Measurements from ENCODE around the gene NRN1L. TPM values are rescaled to one million over a fixed set of nuclear protein-coding genes. Genes with fewer than 3 reads are reported as not detected.

Gene NRN1L
- total and polyA plus RNA-seq, 2 donors from 2014 or later, result 1.1 to 1.2 TPM

- Histone ChIP-seq H3K4me3 (ENCODE audit: low read length in 3 of 3) (no peak overlapping the region), H3K9ac (ENCODE audit: low read length in 3 of 3) (no peak overlapping the region), H3K36me3 (ENCODE audit: control insufficient read depth in 2 of 3, insufficient read depth in 3 of 3, low read length in 3 of 3) (peaks cover 0 to 13% (median 0%) of the 10 kb centered on the region in 3 donors), H3K27ac (ENCODE audit: low read depth in 2 of 2, low read length in 2 of 2) (no peak overlapping the region), H3K4me1 (ENCODE audit: control insufficient read depth in 2 of 3, insufficient read depth in 2 of 3, low read depth in 1 of 3, low read length in 3 of 3) (peaks cover 0 to 21% (median 17%) of the 10 kb centered on the region in 3 donors), H3K27me3 (ENCODE audit: control insufficient read depth, insufficient read depth, low read length) (no peaks in the 10 kb centered on the region), H3K9me3 (ENCODE audit: control insufficient read depth in 2 of 3, insufficient read depth in 1 of 3, low read length in 3 of 3) (no peaks in the 10 kb centered on the region)
- no peak for DNase-seq
- intact Hi-C loops (cut with DNase I), result no loop called here
- TF ChIP-seq CTCF (IDR thresholded peaks at IDR 0.05; ENCODE audit: borderline replicate concordance, extremely low read depth, insufficient read depth), result no peak
- FAIRE-seq, result no peak
Observed at GRCh38 chr16:67917140-67917851, 32.6 kb downstream of the NRN1L start.

- Histone ChIP-seq H3K36me3 (ENCODE audit: control insufficient read depth in 2 of 3, insufficient read depth in 3 of 3, low read length in 3 of 3) (peaks cover 0 to 13% (median 0%) of the 10 kb centered on the region in 3 donors), H3K9me3 (ENCODE audit: control insufficient read depth in 2 of 3, insufficient read depth in 1 of 3, low read length in 3 of 3) (no peaks in the 10 kb centered on the region), H3K27me3 (ENCODE audit: control insufficient read depth, insufficient read depth, low read length) (no peaks in the 10 kb centered on the region), H3K9ac (ENCODE audit: low read length in 3 of 3) (no peak overlapping the region), H3K27ac (ENCODE audit: low read depth in 2 of 2, low read length in 2 of 2) (no peak overlapping the region), H3K4me3 (ENCODE audit: low read length in 3 of 3) (no peak overlapping the region), H3K4me1 (ENCODE audit: control insufficient read depth in 2 of 3, insufficient read depth in 2 of 3, low read depth in 1 of 3, low read length in 3 of 3) (peaks cover 0 to 21% (median 17%) of the 10 kb centered on the region in 3 donors)
- intact Hi-C loops (cut with DNase I), result no loop called here
- FAIRE-seq, result no peak
- no peak for TF ChIP-seq CTCF (IDR thresholded peaks at IDR 0.05; ENCODE audit: borderline replicate concordance, extremely low read depth, insufficient read depth)
- no peak for DNase-seq
Observed at GRCh38 chr16:67917852-67918236, 33.2 kb downstream of the NRN1L start.

GRCh38 chr16:67919622-67920221 is 35.0 kb downstream of the NRN1L start:
- Histone ChIP-seq H3K36me3 (ENCODE audit: control insufficient read depth in 2 of 3, insufficient read depth in 3 of 3, low read length in 3 of 3) (peaks cover 0 to 15% (median 0%) of the 10 kb centered on the region in 3 donors), H3K9me3 (ENCODE audit: control insufficient read depth in 2 of 3, insufficient read depth in 1 of 3, low read length in 3 of 3) (no peaks in the 10 kb centered on the region), H3K27ac (ENCODE audit: low read depth in 2 of 2, low read length in 2 of 2) (no peak overlapping the region), H3K4me3 (ENCODE audit: low read length in 3 of 3) (no peak overlapping the region), H3K27me3 (ENCODE audit: control insufficient read depth, insufficient read depth, low read length) (no peaks in the 10 kb centered on the region), H3K4me1 (ENCODE audit: control insufficient read depth in 2 of 3, insufficient read depth in 2 of 3, low read depth in 1 of 3, low read length in 3 of 3) (peaks cover 0 to 20% (median 16%) of the 10 kb centered on the region in 3 donors), H3K9ac (ENCODE audit: low read length in 3 of 3) (no peak overlapping the region)
- FAIRE-seq (no peak), DNase-seq (no peak)
- no peak for TF ChIP-seq CTCF (IDR thresholded peaks at IDR 0.05; ENCODE audit: borderline replicate concordance, extremely low read depth, insufficient read depth)
- intact Hi-C loops (cut with DNase I), result loop anchor here (10.0 kb wide), 2 partner anchors 105 to 245 kb away; no protein-coding TSS in a partner anchor

Data from kidney (tissue), 14 donors.